DMS79 treated with DMSO at 0.1 percent for 48 hours (cell line): ENCODE results near the gene SLC35F4.
"Not testable (repeated sequence)": the region's sequence is repeated elsewhere in the genome, so short reads cannot be mapped to it uniquely, and the experiment has no call there.

ENCODE experiments used
- DNase-seq: peaks from one replicate; lab custom pipeline; 2025; lab: John Stamatoyannopoulos, UW

The SLC35F4 gene

GRCh38 chr14:57797160-57797559, 68.7 kb downstream of the SLC35F4 start:
- DNase-seq = no peak

- DNase-seq = peak; percentile 73
These were observed 69.3 kb downstream of the SLC35F4 start for GRCh38 chr14:57796556-57796955.

- DNase-seq = no peak
These were observed 80.8 kb downstream of the SLC35F4 start for GRCh38 chr14:57785058-57785457.

- no peak for DNase-seq
These were observed 94.1 kb downstream of the SLC35F4 start for GRCh38 chr14:57771801-57772200.

- DNase-seq = no peak
These were observed 95.9 kb downstream of the SLC35F4 start for GRCh38 chr14:57769863-57770523.

- no peak for DNase-seq
These were observed 104.1 kb downstream of the SLC35F4 start for GRCh38 chr14:57761800-57762199.

- no peak for DNase-seq
These were observed 105.0 kb downstream of the SLC35F4 start for GRCh38 chr14:57760896-57761295.

GRCh38 chr14:57755018-57755521, 110.8 kb downstream of the SLC35F4 start:
- DNase-seq = no peak

- DNase-seq = no peak
These were observed 111.4 kb downstream of the SLC35F4 start for GRCh38 chr14:57754527-57754926.

- no peak for DNase-seq
These were observed 112.1 kb downstream of the SLC35F4 start for GRCh38 chr14:57753821-57754220.

GRCh38 chr14:57752142-57752695, 113.7 kb downstream of the SLC35F4 start:
- not testable (repeated sequence) for DNase-seq

GRCh38 chr14:57751400-57751799, 114.5 kb downstream of the SLC35F4 start:
- no peak for DNase-seq

- DNase-seq = no peak
These were observed 116.6 kb downstream of the SLC35F4 start for GRCh38 chr14:57749267-57749666.

GRCh38 chr14:57748279-57748678, 117.6 kb downstream of the SLC35F4 start:
- no peak for DNase-seq

GRCh38 chr14:57747036-57747435, 118.9 kb downstream of the SLC35F4 start:
- peak; percentile 89 for DNase-seq

- no peak for DNase-seq
These were observed 119.3 kb downstream of the SLC35F4 start for GRCh38 chr14:57746563-57746962.

GRCh38 chr14:57739516-57739915, 126.4 kb downstream of the SLC35F4 start:
- DNase-seq = no peak

GRCh38 chr14:57737598-57737997, 128.3 kb downstream of the SLC35F4 start:
- DNase-seq = no peak

- DNase-seq = no peak
These were observed 129.5 kb downstream of the SLC35F4 start for GRCh38 chr14:57736391-57736790.

- no peak for DNase-seq
These were observed 130.6 kb downstream of the SLC35F4 start for GRCh38 chr14:57735276-57735675.

GRCh38 chr14:57732463-57733285, 133.2 kb downstream of the SLC35F4 start:
- DNase-seq = peak; percentile 63

GRCh38 chr14:57729208-57730187, 136.4 kb downstream of the SLC35F4 start:
- DNase-seq = peak; percentile 78
